IMR-90 (cell line): ENCODE measurements around the gene IRAK3.

Source experiments
- CEBPB ChIP-seq: IDR thresholded peaks from 2 replicates; pipeline ENCODE4 v1.6.1; 2012; ENCODE audit warnings: low read depth, low read length, improper control_type of control experiment
- CHD1 ChIP-seq: IDR thresholded peaks from 2 replicates; pipeline ENCODE4 v1.6.1; 2012; ENCODE audit warnings: low read depth, low read length, improper control_type of control experiment
- CTCF ChIP-seq: conservative IDR thresholded peaks from 2 replicates; pipeline ENCODE4 v1.5.1; 2012; ENCODE audit warnings: mild to moderate bottlenecking, low read depth, low read length, improper control_type of control experiment
- FOS ChIP-seq: fragments of 150-350 bp; IDR thresholded peaks from 2 replicates; pipeline ENCODE4 v1.6.1; 2016; ENCODE audit warnings: low read depth, low read length
- MAFK ChIP-seq: IDR thresholded peaks from 2 replicates; pipeline ENCODE4 v1.6.1; 2012; ENCODE audit warnings: low read depth, low read length, improper control_type of control experiment
- POLR2A ChIP-seq: IDR thresholded peaks from 2 replicates; pipeline ENCODE4 v1.6.1; 2012; ENCODE audit warnings: mild to moderate bottlenecking, low read depth, low read length
- RAD21 ChIP-seq: IDR thresholded peaks from 2 replicates; pipeline ENCODE4 v1.6.1; 2012; ENCODE audit warnings: low read length, improper control_type of control experiment
- RCOR1 ChIP-seq: IDR thresholded peaks from 2 replicates; pipeline ENCODE4 v1.6.1; 2012; ENCODE audit warnings: mild to moderate bottlenecking, low read length, improper control_type of control experiment; ENCODE audit not compliant: insufficient replicate concordance
- SMC3 ChIP-seq: fragments of 150-350 bp; IDR thresholded peaks from 2 replicates; pipeline ENCODE4 v1.6.1; 2016; ENCODE audit warnings: low read depth, mild to moderate bottlenecking, antibody characterized with exemption, low read length, moderate library complexity
- USF2 ChIP-seq: fragments of 150-350 bp; IDR thresholded peaks from 2 replicates; pipeline ENCODE4 v1.6.1; 2017; ENCODE audit warnings: mild to moderate bottlenecking, antibody characterized with exemption, low read length, low read depth

GRCh38 chr12:66242311-66242710, 53.3 kb downstream of the IRAK3 start:
- TF ChIP-seq CTCF (no peak), POLR2A (no peak), CHD1 (no peak), RAD21 (no peak), SMC3 (no peak), USF2 (no peak), CEBPB (no peak), RCOR1 (no peak), MAFK (no peak), FOS (no peak)
